Glomerular visceral epithelial cell (primary cell): ENCODE results near the gene IRF4.

Experiments used
- DNase-seq: peaks from one replicate; pipeline ENCODE4 v3.0.0-alpha.2; 2016; ENCODE audit errors: extremely low spot score

The IRF4 gene

GRCh38 chr6:391559-392440 is at the start of gene IRF4:
Gene IRF4 (plus strand): TSS chr6:391752. CDS start chr6:393153, 1,401 bp downstream.
- DNase-seq = no peak

GRCh38 chr6:341914-342831 is 49.4 kb upstream of the IRF4 start:
- no peak for DNase-seq

- DNase-seq = no peak
These were observed 48.7 kb upstream of the IRF4 start for GRCh38 chr6:342832-343179.

GRCh38 chr6:343226-343935 is 48.2 kb upstream of the IRF4 start:
- no peak for DNase-seq

- DNase-seq = no peak
These were observed 47.4 kb upstream of the IRF4 start for GRCh38 chr6:343960-344815.

GRCh38 chr6:344816-345340 is 46.7 kb upstream of the IRF4 start:
- DNase-seq = no peak

- DNase-seq = no peak
These were observed 45.7 kb upstream of the IRF4 start for GRCh38 chr6:345747-346385.

GRCh38 chr6:346386-347030 is 45.0 kb upstream of the IRF4 start:
- DNase-seq = no peak

- DNase-seq = no peak
These were observed 44.3 kb upstream of the IRF4 start for GRCh38 chr6:347232-347631.

- no peak for DNase-seq
These were observed 43.3 kb upstream of the IRF4 start for GRCh38 chr6:347951-348859.

- DNase-seq = no peak
These were observed 42.6 kb upstream of the IRF4 start for GRCh38 chr6:348860-349396.

GRCh38 chr6:349491-349921 is 42.0 kb upstream of the IRF4 start:
- no peak for DNase-seq

- no peak for DNase-seq
These were observed 41.2 kb upstream of the IRF4 start for GRCh38 chr6:350371-350770.

- DNase-seq = no peak
These were observed 40.3 kb upstream of the IRF4 start for GRCh38 chr6:351011-351866.

- DNase-seq = no peak
These were observed 39.7 kb upstream of the IRF4 start for GRCh38 chr6:351867-352289.

GRCh38 chr6:352474-352873 is 39.1 kb upstream of the IRF4 start:
- no peak for DNase-seq

- DNase-seq = no peak
These were observed 38.6 kb upstream of the IRF4 start for GRCh38 chr6:352896-353470.
